SKM-1 (cell line): ENCODE data around the gene LDB2.

ENCODE experiments used
- DNase-seq: peaks from one replicate; lab custom pipeline; 2025; ENCODE audit not compliant: unreplicated experiment; lab: John Stamatoyannopoulos, UW

LDB2 gene

DNA sequence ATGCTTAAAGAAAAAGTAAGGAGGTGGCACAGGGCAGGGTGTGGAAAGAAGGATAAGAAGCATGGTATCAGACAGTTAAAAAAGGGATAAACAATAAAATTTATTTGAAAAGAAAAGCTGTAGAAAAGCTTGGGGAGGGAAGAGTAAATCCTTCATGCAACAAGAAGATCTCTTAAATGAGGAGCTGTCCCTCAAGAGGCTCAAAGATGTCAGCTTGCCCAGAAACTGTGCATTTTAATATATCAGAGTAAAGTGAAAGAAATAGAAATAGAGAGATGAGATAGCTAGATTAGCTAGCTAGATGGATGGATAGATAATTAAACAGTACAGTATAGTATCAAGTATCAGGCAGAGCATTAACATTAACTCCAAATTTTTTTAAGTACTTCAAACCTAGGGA lies 170.3 kb downstream of the LDB2 start:
- DNase-seq: no peak

DNA sequence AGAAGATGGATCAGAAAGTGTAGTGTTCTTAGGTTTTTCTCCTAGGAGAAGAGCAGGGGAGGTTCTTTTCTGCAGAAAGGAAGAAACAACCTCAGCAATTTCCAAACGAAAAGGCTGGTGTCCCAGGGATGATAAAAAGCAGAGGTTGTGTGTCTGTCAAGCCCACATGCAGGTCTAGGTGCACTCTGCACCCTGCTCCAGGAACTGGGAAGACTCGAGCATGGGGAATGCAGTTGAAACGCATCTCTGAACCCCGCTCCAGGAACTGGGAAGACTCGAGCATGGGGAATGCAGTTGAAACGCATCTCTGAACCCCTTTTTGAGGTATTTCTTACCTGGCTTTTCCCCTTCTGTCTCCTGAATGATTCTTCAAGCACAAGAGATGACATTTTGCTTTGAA lies 171.2 kb downstream of the LDB2 start:
- no peak for DNase-seq

DNA sequence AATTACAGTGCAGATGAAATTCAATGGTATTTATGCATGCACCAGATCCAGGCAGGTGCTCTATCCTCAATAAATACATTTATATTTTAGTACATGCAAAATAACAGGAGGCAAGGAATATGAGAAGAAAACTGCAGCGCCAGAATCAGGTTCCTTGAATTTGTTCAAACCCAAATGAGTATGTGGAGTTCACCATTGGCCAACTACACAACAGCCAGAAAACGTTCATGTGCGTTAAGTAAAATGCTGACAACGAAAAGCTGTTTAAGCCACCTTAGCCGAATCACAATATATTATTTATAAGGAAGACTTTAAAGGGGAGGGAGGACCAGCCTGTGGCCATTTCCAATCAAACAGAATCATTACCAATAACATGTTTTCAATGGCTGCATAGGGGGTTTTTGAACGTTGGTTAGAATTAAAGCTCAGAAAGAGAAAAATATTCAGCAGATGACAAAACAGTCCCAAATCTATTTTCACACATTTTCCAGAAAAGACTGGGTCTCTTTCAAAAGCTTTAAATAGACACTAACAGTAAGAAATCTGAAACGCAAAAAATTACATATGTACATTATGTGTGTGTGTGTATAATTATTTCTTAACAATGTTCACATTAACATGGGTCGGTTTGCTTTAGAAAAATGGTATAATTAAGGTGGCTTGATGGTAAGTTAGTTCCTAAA lies 171.9 kb downstream of the LDB2 start:
- no peak for DNase-seq

DNA sequence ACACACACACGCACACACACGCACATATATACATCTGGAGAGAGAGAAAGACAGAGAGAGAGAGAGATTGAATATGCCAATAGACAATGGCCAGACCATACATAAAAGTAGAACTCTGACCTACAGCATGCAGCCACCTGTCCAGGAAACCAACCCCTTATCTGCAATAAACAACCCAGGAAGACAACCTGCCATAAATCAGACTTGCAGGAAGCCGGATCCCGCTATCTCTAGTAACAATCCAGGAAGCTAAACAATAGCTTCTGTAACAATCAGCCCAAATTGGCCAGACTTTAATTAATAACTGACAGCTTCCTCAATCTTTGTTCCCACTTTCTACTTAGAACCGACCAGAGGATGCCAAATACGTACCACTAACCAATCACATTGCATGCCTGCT lies 173.2 kb downstream of the LDB2 start:
- no peak for DNase-seq

DNA sequence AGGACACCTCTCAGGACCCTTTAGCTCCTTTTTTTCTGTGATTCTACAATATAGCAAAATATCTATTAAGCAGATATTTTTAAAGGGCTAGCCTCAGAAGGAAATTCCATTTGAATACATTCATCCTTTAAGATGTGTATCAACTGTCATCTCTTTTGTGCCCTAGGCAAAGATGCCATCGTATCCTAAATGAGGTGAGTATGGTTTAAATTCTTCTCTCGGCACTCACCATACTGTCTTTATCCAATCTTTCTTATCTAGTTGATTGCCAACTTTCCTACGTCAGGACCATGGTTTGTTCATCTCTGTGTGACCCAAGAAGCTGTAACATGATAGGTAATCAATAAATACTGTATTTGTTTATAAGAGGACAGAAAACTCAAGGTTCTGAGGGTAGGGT lies 176.0 kb downstream of the LDB2 start:
- no peak for DNase-seq

DNA sequence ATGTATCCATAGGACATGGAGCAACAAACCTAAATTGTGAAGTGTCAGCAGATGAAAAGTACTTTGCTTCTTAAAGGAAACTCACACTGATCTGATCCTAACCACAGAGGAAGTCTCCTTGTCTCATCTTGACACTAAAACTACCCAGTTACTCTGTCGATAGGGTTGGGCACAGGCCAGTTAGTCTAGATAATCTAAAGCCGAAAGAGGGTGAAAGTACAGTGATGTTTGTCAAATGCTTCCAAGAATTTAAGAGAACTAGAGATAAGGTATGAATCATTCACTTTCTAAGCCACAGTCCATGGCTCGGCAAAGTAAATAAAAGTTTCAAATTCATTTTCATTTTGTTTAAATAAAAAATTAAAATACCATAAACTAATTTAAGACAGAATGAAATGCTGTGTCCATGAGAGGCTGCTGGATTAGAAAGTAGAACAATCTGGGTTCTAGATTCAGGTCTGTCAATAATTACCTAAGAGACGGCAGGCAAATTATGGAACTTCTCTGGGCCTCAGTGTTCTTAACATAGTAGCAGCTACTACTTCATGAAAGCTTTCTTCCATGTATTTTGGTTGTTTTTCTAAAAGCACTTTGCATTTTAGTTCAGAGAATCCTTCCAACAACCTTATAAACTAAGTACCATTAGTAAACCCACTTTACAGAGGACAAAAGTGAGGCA lies 176.7 kb downstream of the LDB2 start:
- no peak for DNase-seq

DNA sequence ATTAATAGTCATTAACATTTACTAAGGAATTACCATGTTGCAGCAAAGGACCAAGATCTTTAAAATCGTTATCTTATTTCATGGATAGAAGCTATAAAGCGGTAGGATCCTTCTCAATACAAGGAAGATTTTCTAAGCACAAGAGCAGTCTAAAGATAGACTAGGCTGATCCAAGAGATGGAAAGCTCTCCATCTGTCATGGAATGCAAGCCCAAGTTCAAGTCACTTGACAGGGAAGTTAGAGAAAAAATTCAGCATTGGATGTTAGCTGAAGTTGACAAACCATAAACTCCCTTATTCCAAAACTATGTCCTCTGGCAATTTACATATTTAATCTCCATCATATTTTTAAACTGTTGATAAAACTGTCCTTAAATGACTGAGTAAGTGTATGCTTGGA lies 177.7 kb downstream of the LDB2 start:
- no peak for DNase-seq

DNA sequence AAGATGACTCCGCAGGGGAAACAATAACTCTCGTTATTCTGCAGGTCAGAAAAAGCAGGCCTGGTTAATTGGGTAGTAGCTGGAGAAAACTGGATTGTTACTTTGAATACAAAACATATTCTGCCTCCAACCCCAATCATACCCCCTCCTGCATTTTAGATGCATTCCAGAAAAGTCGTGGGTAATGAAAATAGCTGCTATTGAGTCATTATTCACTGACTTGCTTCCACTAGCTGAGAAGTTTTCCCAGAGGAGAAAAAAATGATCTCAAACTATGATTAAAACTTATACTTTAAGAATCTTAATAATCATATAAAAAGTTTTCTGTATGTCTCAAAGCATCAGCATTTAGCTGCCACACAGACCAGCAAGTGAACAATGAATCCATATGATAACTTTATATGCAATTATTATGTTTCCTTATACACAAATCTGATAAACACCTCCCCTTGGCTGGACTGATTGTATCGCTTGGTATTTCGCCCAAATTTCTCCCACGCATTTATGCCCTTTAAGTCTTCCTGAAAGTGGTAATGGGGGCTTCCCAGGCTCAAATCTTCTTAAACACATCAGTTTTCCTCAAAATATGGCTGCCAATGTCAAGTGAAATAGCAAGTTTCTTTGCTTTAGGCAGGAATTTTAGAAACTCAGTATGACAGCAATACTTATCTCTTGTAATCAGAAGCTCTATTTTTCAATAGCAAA lies 181.0 kb downstream of the LDB2 start:
- no peak for DNase-seq

DNA sequence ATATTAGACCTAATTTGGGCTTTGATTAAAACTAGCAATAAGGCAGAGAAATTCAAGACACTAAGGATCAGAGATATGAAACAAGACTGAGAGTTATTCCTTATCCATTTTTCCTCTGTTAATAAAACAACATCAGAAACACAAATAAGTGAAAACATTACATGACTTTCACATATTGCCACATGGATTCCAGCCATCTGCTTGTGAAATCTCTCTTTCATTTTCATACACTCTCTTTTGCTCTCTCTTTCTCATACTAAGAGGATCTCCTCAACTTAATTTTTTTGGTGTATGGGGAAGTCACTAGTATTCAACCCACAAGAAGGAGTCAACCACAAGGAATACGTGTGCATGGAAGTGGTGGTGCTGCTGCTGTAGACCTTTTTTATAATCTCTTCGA lies 183.0 kb downstream of the LDB2 start:
- DNase-seq: no peak

DNA sequence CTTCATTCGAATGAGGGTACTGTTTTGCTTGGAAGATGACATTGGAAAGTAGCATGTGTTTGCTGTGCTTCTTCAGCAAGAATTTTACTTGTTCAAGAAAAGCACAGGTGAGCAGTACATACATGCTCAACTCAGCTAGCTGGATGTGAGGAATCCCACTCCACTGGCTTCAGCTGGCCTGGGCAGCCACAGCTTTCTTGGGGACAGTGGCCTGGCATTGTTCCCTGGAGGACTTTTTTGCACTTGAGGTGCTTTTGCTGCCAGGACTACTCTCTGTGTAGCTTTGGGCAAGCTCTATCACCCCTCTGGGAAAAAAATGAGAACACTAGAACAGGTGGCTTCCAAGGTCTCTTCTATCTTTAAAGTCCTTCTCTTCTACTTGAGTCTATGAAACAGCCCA lies 184.3 kb downstream of the LDB2 start:
- DNase-seq: no peak

DNA sequence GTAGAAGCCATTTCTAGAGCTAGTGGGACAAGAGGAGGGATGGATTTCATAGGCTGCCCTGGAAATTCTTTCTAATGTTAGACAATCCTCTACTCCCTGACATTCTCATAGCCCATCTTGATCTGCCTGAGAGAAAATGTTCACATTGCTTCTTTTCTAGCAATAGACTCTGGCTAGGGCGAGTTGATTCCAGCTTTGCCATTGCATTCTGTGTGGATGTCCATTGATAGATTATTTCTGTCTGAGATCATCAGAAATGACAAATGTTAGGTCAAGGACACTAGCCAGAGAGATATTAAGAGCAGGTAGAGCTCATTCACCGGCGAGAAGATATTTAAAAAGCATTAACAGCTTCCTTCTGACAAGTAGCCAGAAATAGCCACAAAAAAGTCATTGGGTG lies 184.7 kb downstream of the LDB2 start:
- no peak for DNase-seq

DNA sequence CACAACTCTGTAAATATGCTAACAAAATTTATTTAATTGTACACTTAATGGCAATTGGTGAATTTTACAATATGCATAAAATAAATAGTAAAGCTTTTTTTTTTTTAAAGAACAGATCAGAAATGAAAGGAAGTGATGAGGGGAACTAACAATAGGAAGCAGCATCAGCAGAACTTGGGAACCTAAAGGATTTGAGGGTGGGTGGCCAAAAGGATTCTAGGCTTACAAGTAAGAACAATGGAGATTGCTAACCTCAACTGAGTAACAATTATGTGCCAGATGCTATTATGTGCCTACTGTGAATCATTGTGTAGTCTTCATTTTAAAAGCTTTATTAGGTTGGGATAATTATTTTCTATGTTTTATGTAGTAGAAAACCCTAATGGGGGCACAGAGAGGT lies 185.2 kb downstream of the LDB2 start:
- no peak for DNase-seq

DNA sequence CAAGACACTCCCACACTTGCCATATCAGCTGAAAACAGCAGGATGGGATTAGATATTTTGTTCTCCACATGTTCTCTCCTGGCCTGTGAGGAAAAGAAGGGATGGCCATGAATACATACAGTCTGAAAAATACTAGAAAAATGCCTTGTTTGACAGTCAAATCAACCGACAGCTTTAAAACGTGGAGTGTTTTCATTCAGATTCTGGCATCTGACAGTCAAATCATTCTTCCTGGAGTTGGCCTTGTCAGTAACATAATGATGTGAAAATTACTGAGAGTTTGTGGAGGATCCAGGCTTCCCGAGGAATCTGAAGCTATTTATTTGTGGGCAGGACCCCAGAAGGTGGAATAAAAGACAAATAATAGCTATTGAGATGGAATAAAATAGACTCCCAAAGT lies 188.2 kb downstream of the LDB2 start:
- DNase-seq: no peak

DNA sequence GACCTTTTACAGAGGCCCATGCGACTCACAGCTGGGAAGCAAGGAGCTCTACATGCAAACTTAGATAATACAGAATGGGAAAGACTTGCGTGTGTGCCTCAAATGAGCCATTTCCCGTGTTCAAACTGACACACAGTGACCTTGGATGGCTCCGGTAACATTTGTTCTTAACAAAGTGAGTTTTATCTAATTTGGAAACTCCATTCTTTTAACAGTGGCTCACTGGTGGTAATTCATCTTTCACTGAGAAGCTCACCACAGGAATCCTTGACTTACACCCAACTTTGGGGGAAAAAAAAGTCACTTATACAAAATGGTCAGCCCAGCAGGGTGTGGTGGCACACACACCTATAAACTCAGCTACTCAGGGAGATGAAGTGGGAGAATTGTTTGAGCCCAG lies 190.6 kb downstream of the LDB2 start:
- DNase-seq: no peak

DNA sequence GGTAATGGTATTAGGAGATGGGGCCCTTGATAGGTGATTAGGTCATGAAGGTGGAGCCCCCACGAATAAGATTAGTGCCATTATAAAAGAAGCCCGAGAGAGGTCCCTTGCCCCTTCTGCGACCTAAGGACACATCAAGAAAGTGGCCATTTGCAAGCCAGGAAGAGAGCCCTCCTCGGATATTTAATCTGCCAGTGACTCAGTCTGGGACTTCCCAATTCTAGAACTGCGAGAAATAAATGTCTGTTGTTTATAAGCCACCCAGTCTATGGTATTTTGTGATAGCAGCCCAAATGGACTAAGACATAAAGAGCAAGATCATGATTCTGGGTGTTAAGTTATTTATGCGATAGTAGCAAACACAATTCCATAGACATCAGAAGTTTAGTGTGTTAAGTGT lies 192.2 kb downstream of the LDB2 start:
- no peak for DNase-seq

DNA sequence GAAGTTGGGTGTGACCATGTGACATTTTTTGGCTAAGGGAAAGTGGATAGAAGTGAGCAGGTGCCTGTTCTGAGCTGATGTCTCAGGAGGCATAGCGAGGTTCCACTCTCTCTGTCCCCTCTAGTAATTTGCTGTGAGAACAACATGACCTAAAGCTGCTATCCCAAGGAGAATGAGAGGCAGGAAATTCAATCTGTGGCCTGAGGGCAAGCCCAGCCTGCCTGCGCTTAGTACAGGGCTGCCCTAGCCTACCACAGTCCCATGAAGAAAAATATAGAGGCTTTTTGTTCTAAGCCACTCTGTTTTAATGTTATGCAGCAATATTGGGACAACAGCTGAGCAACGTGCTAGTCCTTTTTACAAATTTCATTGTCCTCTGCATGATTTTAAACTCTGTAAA lies 193.1 kb downstream of the LDB2 start:
- DNase-seq: no peak

DNA sequence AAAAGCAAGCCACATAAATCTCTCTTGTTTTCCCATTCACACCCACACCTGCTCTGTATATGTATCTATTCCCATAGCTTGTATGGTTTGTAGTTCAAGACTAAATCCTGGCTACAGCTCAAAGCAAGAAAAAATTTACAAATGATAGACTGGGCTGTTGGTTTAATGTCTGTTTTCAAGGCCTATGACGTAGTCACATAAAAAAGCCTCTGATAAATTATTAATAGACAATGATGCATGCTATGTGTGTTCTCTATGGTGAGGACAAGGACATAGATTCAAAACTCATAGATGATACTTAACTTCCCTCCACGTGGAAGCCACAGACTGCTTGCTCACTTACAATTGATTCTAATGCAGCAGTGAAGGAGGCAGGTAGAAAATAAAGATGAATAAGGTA lies 194.0 kb downstream of the LDB2 start:
- DNase-seq: no peak

DNA sequence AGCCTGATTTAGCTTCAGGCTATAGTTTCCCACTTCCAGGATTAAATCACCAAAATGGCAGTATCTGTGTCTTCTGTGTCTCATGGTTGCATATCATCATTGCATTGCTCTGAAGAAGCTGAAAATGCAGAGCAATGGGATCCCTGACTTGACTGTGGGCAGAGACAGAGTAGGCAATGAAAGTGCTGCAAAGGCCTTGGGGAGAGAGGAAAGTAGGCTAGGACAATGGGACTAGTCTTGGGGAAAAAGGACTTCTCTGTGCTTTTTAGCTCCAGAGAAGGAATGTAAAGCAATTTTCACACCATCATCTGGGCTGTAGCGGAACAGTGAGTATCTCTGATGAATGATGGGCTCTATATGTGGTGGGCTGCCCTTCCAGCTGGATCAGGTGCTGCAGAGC lies 202.5 kb downstream of the LDB2 start:
- DNase-seq: no peak

DNA sequence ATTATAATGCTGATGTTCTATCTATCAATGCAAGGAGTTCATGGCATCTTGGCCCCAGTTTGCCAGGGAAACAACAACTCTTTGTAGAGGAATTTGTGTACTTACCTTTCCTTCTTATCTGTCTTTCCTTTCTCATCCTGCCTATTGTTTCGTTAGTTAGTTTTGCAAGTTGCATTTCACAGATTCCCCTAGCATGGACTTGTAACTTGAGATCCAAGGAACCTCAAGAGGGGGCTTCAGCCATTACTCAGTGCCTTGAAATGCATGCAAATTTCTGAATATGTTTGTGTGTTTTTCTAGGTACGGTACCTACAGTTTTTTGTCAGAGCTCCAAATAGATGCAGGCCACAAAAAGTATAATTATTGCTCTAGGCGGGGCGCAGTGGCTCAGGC lies 203.6 kb downstream of the LDB2 start:
- no peak for DNase-seq

DNA sequence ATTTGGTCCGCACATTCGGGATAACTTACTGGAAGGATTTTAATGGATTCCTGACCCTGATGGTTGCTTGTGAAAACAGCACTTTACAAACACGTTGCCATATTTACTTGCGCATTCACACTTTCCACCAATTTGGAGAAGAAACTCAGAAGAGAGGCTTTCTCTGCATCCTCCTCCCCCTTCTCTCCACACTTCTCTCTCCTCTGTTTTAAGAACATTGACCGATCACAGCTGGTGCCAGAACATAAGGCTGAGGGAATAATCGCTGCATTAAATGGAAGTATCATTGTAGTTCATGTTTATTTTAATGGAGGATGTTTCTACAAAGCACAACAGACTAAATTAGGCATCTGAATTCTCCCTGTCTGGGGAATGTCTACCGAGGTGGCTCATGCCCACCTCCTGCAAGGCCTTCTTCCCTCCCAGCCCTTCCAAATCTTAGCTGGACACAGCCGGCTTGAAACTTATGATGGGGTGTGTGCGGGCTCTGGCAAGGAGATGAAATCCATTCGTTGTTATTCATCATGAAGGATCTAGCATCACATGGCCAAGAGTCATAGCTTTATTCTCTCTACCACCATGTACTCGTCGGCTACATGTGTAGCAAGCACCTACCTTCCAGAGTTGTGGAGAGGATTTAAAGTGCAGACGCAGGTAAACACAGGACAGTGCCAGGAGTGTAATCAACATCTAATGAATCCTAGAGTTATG lies 204.1 kb downstream of the LDB2 start:
- no peak for DNase-seq

DNA sequence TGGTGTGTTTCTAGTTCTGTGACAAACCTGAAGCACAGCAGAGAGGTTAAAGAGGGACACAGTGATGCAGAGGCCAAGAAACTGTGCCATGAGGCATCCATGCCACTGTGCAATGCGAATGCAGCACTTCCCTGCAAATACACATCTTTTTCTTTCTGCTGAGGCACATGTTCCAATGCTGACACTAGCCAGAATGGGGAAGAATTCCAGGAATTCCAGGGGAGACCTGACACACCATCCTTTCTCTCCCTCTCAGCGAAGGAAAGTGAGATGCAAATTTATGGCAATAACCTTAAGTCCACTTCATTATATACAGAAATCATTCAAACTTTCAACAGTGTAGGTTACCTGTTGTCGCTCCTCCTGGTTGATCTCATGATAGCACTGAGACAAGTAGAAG lies 204.8 kb downstream of the LDB2 start:
- DNase-seq: no peak

DNA sequence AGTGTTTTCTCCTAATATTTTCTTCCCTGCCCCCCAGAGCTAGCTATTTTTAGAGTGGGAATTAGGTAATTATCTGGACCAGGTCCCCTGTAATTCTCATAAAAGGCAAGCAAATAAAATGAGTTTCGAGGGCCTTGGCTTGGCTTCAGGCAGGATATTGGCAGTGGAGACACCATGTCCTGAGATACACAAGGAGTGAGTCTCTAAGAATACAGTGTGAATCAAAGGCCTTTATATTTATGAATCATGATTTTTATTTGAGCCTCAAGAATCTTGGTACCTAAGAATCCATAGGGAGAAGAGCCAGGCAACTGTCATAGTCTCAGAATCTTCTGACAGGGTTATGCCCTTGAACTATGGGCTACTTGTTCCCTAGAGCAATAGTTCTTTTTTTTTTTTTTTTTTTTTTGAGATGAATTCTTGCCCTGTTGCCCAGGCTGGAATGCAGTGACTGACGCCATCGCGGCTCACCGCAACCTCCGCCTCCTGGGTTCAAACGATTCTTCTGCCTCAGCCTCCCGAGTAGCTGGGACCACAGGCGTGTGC lies 205.4 kb downstream of the LDB2 start:
- no peak for DNase-seq
